IMR-90 (cell line): Measurements from ENCODE around the gene PLXND1. TPM values are rescaled to one million over a fixed set of nuclear protein-coding genes. Genes with fewer than 3 reads are reported as not detected.

Experiments used
- ATAC-seq: fragments of 200-7000 bp; cut with Tn5 transposase; 2 replicates; pipeline ENCODE4 v1.9.1; 2020; ENCODE audit warnings: low read depth, mild to moderate bottlenecking, moderate library complexity
- BruUV-seq: library from RNA; stranded (reverse); fragments of 400-500 nt; replicated peaks from 2 replicates; lab custom pipeline; 2021; lab: Mats Ljungman, UMichigan
- CTCF ChIA-PET: fragments of 300-600 bp; formaldehyde crosslinking; extraction: SDS; loops from one replicate; lab custom pipeline; 2021; ENCODE audit warnings: antibody characterized with exemption; lab: Yijun Ruan, JAX
- POLR2A ChIA-PET: fragments of 300-600 bp; sonication (Branson Sonifier 250); formaldehyde crosslinking; loops from one replicate; lab custom pipeline; 2022; ENCODE audit warnings: antibody characterized with exemption; ENCODE audit not compliant: unreplicated experiment; lab: Charles Lee
- DNase-seq: peaks from one replicate; pipeline ENCODE4 v3.0.0; 2013
- H2AFZ ChIP-seq: replicated peaks from 2 replicates; pipeline ENCODE3; 2013; ENCODE audit warnings: low read length, mild to moderate bottlenecking; ENCODE audit not compliant: poor library complexity
- H2AK5ac ChIP-seq: 2 replicates; pipeline ENCODE4 v1.6.1; 2013; ENCODE audit warnings: low read depth, low read length, inconsistent platforms
- H2AK9ac ChIP-seq: replicated peaks from 2 replicates; pipeline ENCODE3; 2013; ENCODE audit warnings: mild to moderate bottlenecking, low read depth, low read length, moderate library complexity; ENCODE audit not compliant: poor library complexity
- H2BK120ac ChIP-seq: 2 replicates; pipeline ENCODE4 v1.6.1; 2013; ENCODE audit warnings: low read depth, low read length, inconsistent platforms
- H2BK15ac ChIP-seq: 3 replicates; pipeline ENCODE4 v1.6.1; 2013; ENCODE audit warnings: low read depth, low read length, inconsistent platforms
- H2BK20ac ChIP-seq: 2 replicates; pipeline ENCODE4 v1.6.1; 2013; ENCODE audit warnings: low read depth, mild to moderate bottlenecking, inconsistent platforms, low read length, moderate library complexity
- H2BK5ac ChIP-seq: 2 replicates; pipeline ENCODE4 v1.6.1; 2013; ENCODE audit warnings: mild to moderate bottlenecking, low read depth, low read length, inconsistent platforms; ENCODE audit not compliant: poor library complexity, severe bottlenecking
- H3K14ac ChIP-seq: replicated peaks from 2 replicates; pipeline ENCODE4 v1.6.1; 2013; ENCODE audit warnings: low read depth, low read length, inconsistent platforms
- H3K18ac ChIP-seq: 2 replicates; pipeline ENCODE4 v1.6.1; 2013; ENCODE audit warnings: low read depth, low read length, control low read depth
- H3K23ac ChIP-seq: 2 replicates; pipeline ENCODE4 v1.6.1; 2013; ENCODE audit warnings: low read depth, low read length, inconsistent platforms
- H3K27ac ChIP-seq: 2 replicates; pipeline ENCODE4 v1.5.1; 2013; ENCODE audit warnings: mild to moderate bottlenecking, control low read depth, low read length; ENCODE audit not compliant: insufficient read depth
- H3K27me3 ChIP-seq: 2 replicates; pipeline ENCODE4 v1.6.1; 2013; ENCODE audit warnings: low read length; ENCODE audit not compliant: control insufficient read depth, insufficient read depth
- H3K36me3 ChIP-seq: 2 replicates; pipeline ENCODE4 v1.6.1; 2013; ENCODE audit warnings: low read length, mixed read lengths; ENCODE audit not compliant: control insufficient read depth, insufficient read depth
- H3K4ac ChIP-seq: 2 replicates; pipeline ENCODE4 v1.6.1; 2013; ENCODE audit warnings: low read depth, low read length, inconsistent platforms
- H3K4me1 ChIP-seq: 2 replicates; pipeline ENCODE4 v1.6.1; 2013; ENCODE audit warnings: low read length, mixed read lengths; ENCODE audit not compliant: control insufficient read depth, insufficient read depth
- H3K4me2 ChIP-seq: 2 replicates; pipeline ENCODE4 v1.6.1; 2013; ENCODE audit warnings: low read depth, mild to moderate bottlenecking, control low read depth, low read length, moderate library complexity
- H3K4me3 ChIP-seq: 2 replicates; pipeline ENCODE4 v1.5.1; 2013; ENCODE audit warnings: low read depth, mild to moderate bottlenecking, control low read depth, low read length, moderate library complexity; ENCODE audit not compliant: insufficient read depth
- H3K56ac ChIP-seq: 2 replicates; pipeline ENCODE4 v1.6.1; 2013; ENCODE audit warnings: low read length, inconsistent platforms; ENCODE audit not compliant: insufficient read depth; ENCODE audit errors: extremely low read depth
- H3K79me1 ChIP-seq, 2 experiments: 2 replicates each; pipeline ENCODE4 v1.6.1; 2013; ENCODE audit warnings: low read length in 2 of 2, inconsistent platforms in 1 of 2, low read depth in 1 of 2
- H3K9ac ChIP-seq: 2 replicates; pipeline ENCODE4 v1.6.1; 2013; ENCODE audit warnings: low read depth, low read length, control low read depth
- H3K9me1 ChIP-seq: 2 replicates; pipeline ENCODE4 v1.6.1; 2013; ENCODE audit warnings: low read length, inconsistent platforms; ENCODE audit not compliant: insufficient read depth
- H3K9me3 ChIP-seq: 2 replicates; pipeline ENCODE4 v1.6.1; 2013; ENCODE audit warnings: low read length; ENCODE audit not compliant: control insufficient read depth, insufficient read depth
- H4K20me1 ChIP-seq: 2 replicates; pipeline ENCODE4 v1.6.1; 2013; ENCODE audit warnings: low read length, inconsistent platforms; ENCODE audit not compliant: insufficient read depth
- H4K5ac ChIP-seq: 2 replicates; pipeline ENCODE4 v1.6.1; 2013; ENCODE audit warnings: mild to moderate bottlenecking, low read depth, low read length, control low read depth
- H4K8ac ChIP-seq, 2 experiments: 2 replicates each; pipeline ENCODE4 v1.6.1; 2013; ENCODE audit warnings: low read depth in 2 of 2, low read length in 2 of 2, control low read depth in 1 of 2, inconsistent platforms in 1 of 2
- H4K91ac ChIP-seq: 2 replicates; pipeline ENCODE4 v1.6.1; 2013; ENCODE audit warnings: low read depth, low read length, inconsistent platforms; ENCODE audit not compliant: insufficient read depth
- CEBPB ChIP-seq: IDR thresholded peaks from 2 replicates; pipeline ENCODE4 v1.6.1; 2012; ENCODE audit warnings: low read depth, low read length, improper control_type of control experiment
- CHD1 ChIP-seq: IDR thresholded peaks from 2 replicates; pipeline ENCODE4 v1.6.1; 2012; ENCODE audit warnings: low read depth, low read length, improper control_type of control experiment
- RFX5 ChIP-seq: IDR thresholded peaks from 2 replicates; pipeline ENCODE4 v1.8.0; 2012; ENCODE audit warnings: low read depth, mild to moderate bottlenecking, low read length, moderate library complexity
- WGBS, 2 experiments: methylation state at CpG; one replicate each; pipeline versions ENCODE4 v1.1.5 to v1.1.7; 2013; ENCODE audit warnings: missing lambda C conversion rate in 2 of 2; ENCODE audit not compliant: insufficient read length in 1 of 2; ENCODE audit errors: extremely low coverage in 2 of 2; 5-methylcytosine and 5-hydroxymethylcytosine counted together
- dilution Hi-C: fragments of 300-500 bp; cut with HindIII; formaldehyde crosslinking; loops from one replicate; pipeline ENCODE4 v1.14.3; 2018; ENCODE audit warnings: low sequenced_read_pairs; ENCODE audit not compliant: unreplicated experiment
- in situ Hi-C: fragments of 300-500 bp; cut with MboI; formaldehyde crosslinking; loops from 3 replicates; pipeline ENCODE4 v1.14.3; 2019; ENCODE audit warnings: low sequenced_read_pairs, inconsistent platforms, mixed read lengths
- intact Hi-C: fragments of 100-400 bp; cut with micrococcal nuclease; formaldehyde crosslinking; loops from 2 replicates; pipeline ENCODE4 v1.10.0; 2022
- polyA plus RNA-seq, 3 experiments: library from polyadenylated mRNA; depleted of rRNA; stranded (reverse); fragments of >200 nt; gene quantifications; 2 replicates each; pipeline ENCODE4 v1.2.3, GENCODE V29; 2012; ENCODE audit warnings: low replicate concordance in 1 of 3
- total RNA-seq: library from RNA; depleted of rRNA; stranded (reverse); fragments of >200 nt; gene quantifications from 2 replicates; pipeline ENCODE4 v1.2.3, GENCODE V29; 2012
- TF ChIP-seq, protein P1 (sequence below): conservative IDR thresholded peaks from 2 replicates; pipeline ENCODE4 v1.5.1; 2012; ENCODE audit warnings: mild to moderate bottlenecking, low read depth, low read length, improper control_type of control experiment

PLXND1 gene
- total and polyA plus RNA-seq, 2 of the 4 experiments (the other 2 are of a cell fraction) = 19.2 to 67.1 TPM

DNA sequence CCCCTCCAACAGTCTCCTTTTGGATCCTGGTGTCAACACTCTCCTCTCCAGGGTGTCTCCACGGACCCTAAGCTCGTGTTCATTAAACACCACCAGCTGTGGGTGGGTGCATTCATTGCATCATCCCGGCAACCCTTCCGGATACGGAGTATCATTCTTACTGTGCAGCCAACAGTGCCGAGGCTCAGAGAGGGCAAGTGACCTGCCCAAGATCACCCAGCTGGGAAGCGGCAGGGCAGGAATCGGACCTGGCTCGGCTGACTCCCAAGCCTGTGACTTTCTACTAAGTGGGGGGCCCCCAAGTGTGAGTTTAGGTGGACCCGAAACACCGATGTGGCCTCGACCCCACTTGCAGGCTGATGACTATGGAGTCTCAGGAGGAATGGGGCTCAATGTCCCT, 43.1 kb downstream of the PLXND1 start:
- no peak overlapping the region for H3K27ac ChIP-seq
- H3K23ac ChIP-seq = no peak overlapping the region
- H3K79me1 ChIP-seq = peaks cover 9 to 27% of the 10 kb centered on the region in 2 experiments; a peak in 3 of 4 replicates
- no peak overlapping the region for H2BK20ac ChIP-seq
- H2AFZ ChIP-seq = no peak overlapping the region
- no peak overlapping the region for H4K91ac ChIP-seq
- no peak overlapping the region for H3K14ac ChIP-seq
- no peak overlapping the region for H4K5ac ChIP-seq
- peaks cover 35% of the 10 kb centered on the region for H3K36me3 ChIP-seq
- WGBS, 2 experiments = 95% methylated on average over 10 of the region's 12 CpGs; no CpG with 5 or more reads in 1 of the 2 experiments
- peaks cover 19% of the 10 kb centered on the region for H3K9me1 ChIP-seq
- H3K9me3 ChIP-seq = no peaks in the 10 kb centered on the region
- H2BK120ac ChIP-seq = no peak overlapping the region
- no peak for TF ChIP-seq RFX5
- no peak for TF ChIP-seq CEBPB
- TF ChIP-seq, protein P1, sequence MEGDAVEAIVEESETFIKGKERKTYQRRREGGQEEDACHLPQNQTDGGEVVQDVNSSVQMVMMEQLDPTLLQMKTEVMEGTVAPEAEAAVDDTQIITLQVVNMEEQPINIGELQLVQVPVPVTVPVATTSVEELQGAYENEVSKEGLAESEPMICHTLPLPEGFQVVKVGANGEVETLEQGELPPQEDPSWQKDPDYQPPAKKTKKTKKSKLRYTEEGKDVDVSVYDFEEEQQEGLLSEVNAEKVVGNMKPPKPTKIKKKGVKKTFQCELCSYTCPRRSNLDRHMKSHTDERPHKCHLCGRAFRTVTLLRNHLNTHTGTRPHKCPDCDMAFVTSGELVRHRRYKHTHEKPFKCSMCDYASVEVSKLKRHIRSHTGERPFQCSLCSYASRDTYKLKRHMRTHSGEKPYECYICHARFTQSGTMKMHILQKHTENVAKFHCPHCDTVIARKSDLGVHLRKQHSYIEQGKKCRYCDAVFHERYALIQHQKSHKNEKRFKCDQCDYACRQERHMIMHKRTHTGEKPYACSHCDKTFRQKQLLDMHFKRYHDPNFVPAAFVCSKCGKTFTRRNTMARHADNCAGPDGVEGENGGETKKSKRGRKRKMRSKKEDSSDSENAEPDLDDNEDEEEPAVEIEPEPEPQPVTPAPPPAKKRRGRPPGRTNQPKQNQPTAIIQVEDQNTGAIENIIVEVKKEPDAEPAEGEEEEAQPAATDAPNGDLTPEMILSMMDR = no peak
- no peak for TF ChIP-seq CHD1
- H3K4me3 ChIP-seq = no peak overlapping the region
- H2BK5ac ChIP-seq = no peak overlapping the region
- dilution Hi-C loops = no loop called here
- ATAC-seq (no peak), DNase-seq (no peak)
- POLR2A ChIA-PET = no interaction called here
- no peaks in the 10 kb centered on the region for H4K20me1 ChIP-seq
- CTCF ChIA-PET = no interaction called here
- no peak overlapping the region for H2AK9ac ChIP-seq
- H3K4ac ChIP-seq = no peak overlapping the region
- no peak overlapping the region for H3K18ac ChIP-seq
- BruUV-seq = no TSS peak
- no peak overlapping the region for H2BK15ac ChIP-seq
- H4K8ac ChIP-seq = no peak overlapping the region
- no peak overlapping the region for H3K56ac ChIP-seq
- no peak overlapping the region for H2AK5ac ChIP-seq
- H3K9ac ChIP-seq = no peak overlapping the region
- intact Hi-C loops = loop anchor here (5.0 kb wide), 1 partner anchor 121 kb away; the partner anchor contains the start of gene IFT122
- in situ Hi-C loops = no loop called here
- H3K27me3 ChIP-seq = no peaks in the 10 kb centered on the region
- peaks cover 33% of the 10 kb centered on the region for H3K4me1 ChIP-seq
- no peak overlapping the region for H3K4me2 ChIP-seq
